Measurements from ENCODE around the gene CPNE7. TPM values are rescaled to one million over a fixed set of nuclear protein-coding genes. Genes with fewer than 3 reads are reported as not detected.

CPNE7 gene
- total and polyA plus RNA-seq, 2 of the 13 experiments (the other 11 are each of a cell fraction or from before 2014, with no cell fraction given): 0.59 TPM; not detected in 1

DNA sequence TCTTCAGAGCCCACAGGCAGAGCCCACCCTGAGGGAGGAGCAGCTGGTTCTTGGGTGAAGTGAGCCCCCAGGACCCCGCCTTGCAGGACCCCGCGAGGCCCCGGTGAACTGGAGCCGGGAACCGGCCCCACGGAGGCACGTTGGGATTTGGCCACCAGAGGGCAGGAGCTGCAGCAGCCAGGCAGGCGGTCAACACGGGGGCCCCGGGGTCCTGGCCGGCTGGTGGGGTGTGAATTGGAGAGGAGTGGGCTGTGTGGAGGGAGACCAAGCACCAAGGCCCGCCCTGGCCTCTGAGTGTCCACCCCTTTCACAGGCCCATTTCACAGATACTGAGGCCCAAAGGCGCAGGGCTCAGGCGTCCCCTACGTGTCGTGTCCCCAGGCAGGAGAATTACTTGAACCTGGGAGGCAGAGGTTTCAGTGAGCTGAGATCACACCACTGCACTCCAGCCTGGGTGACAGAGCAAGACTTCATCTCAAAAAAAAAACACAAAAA lies 40.1 kb downstream of the CPNE7 start (continued):
- TF ChIP-seq TBL1XR1 (IDR thresholded peaks at IDR 0.05; ENCODE audit: borderline replicate concordance, low read length, partially characterized antibody): no peak
- no peak for TF ChIP-seq HES4 (CRISPR knock-in tag; IDR thresholded peaks at IDR 0.05; ENCODE audit: borderline replicate concordance)
- no peak for TF ChIP-seq RFX5 (IDR thresholded peaks at IDR 0.05; ENCODE audit: low read depth, low read length)
- no peak for TF ChIP-seq ATRX (CRISPR knock-in tag; IDR thresholded peaks at IDR 0.05; ENCODE audit: borderline replicate concordance)
- TF ChIP-seq, protein P1, sequence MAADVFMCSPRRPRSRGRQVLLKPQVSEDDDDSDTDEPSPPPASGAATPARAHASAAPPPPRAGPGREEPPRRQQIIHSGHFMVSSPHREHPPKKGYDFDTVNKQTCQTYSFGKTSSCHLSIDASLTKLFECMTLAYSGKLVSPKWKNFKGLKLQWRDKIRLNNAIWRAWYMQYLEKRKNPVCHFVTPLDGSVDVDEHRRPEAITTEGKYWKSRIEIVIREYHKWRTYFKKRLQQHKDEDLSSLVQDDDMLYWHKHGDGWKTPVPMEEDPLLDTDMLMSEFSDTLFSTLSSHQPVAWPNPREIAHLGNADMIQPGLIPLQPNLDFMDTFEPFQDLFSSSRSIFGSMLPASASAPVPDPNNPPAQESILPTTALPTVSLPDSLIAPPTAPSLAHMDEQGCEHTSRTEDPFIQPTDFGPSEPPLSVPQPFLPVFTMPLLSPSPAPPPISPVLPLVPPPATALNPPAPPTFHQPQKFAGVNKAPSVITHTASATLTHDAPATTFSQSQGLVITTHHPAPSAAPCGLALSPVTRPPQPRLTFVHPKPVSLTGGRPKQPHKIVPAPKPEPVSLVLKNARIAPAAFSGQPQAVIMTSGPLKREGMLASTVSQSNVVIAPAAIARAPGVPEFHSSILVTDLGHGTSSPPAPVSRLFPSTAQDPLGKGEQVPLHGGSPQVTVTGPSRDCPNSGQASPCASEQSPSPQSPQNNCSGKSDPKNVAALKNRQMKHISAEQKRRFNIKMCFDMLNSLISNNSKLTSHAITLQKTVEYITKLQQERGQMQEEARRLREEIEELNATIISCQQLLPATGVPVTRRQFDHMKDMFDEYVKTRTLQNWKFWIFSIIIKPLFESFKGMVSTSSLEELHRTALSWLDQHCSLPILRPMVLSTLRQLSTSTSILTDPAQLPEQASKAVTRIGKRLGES (CRISPR knock-in tag; IDR thresholded peaks at IDR 0.05; ENCODE audit: borderline replicate concordance): no peak
- TF ChIP-seq ZNF598 (CRISPR knock-in tag; IDR thresholded peaks at IDR 0.05; ENCODE audit: borderline replicate concordance): peak; percentile 66; the same call in 1 of the 2 replicates
- TF ChIP-seq KDM5B (CRISPR knock-in tag; IDR thresholded peaks at IDR 0.05; ENCODE audit: borderline replicate concordance): no peak
- TF ChIP-seq ZNF468 (CRISPR knock-in tag; IDR thresholded peaks at IDR 0.05): no peak
- TF ChIP-seq LCORL (IDR thresholded peaks at IDR 0.05): no peak
- TF ChIP-seq LCORL (CRISPR knock-in tag; IDR thresholded peaks at IDR 0.05): peak; percentile 75; the same call in 1 of the 2 replicates
- TF ChIP-seq TBP (CRISPR knock-in tag; IDR thresholded peaks at IDR 0.05): no peak
- no peak for TF ChIP-seq NFE2L1 (CRISPR knock-in tag; IDR thresholded peaks at IDR 0.05; ENCODE audit: borderline replicate concordance)
- no peak for TF ChIP-seq ARID2 (CRISPR knock-in tag; IDR thresholded peaks at IDR 0.05; ENCODE audit: borderline replicate concordance)
- no peak for TF ChIP-seq MAFG (CRISPR knock-in tag; IDR thresholded peaks at IDR 0.05)
- no peak for TF ChIP-seq SP2 (CRISPR knock-in tag; IDR thresholded peaks at IDR 0.05)
- 0 out of 2 replicates have a peak, but pooled peaks have one; percentile 19 for TF ChIP-seq SAP130 (CRISPR knock-in tag; IDR thresholded peaks at IDR 0.05; ENCODE audit: low read depth)
- TF ChIP-seq HNRNPK (IDR thresholded peaks at IDR 0.05; ENCODE audit: low read depth, low read length, poor library complexity, severe bottlenecking): peak; percentile 52
- no peak for TF ChIP-seq SOX6 (IDR thresholded peaks at IDR 0.05)
- 0 out of 2 replicates have a peak, but pooled peaks have one; percentile 25 for TF ChIP-seq SOX6 (CRISPR knock-in tag; IDR thresholded peaks at IDR 0.05)
- TF ChIP-seq, protein P2, sequence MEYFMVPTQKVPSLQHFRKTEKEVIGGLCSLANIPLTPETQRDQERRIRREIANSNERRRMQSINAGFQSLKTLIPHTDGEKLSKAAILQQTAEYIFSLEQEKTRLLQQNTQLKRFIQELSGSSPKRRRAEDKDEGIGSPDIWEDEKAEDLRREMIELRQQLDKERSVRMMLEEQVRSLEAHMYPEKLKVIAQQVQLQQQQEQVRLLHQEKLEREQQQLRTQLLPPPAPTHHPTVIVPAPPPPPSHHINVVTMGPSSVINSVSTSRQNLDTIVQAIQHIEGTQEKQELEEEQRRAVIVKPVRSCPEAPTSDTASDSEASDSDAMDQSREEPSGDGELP (IDR thresholded peaks at IDR 0.05; ENCODE audit: borderline replicate concordance, low read depth): no peak
- TF ChIP-seq TOPORS (CRISPR knock-in tag; IDR thresholded peaks at IDR 0.05): no peak
- no peak for TF ChIP-seq SMAD9 (CRISPR knock-in tag; IDR thresholded peaks at IDR 0.05)
- no peak for TF ChIP-seq ZNF572 (CRISPR knock-in tag; IDR thresholded peaks at IDR 0.05)
- TF ChIP-seq SSRP1 (CRISPR knock-in tag; IDR thresholded peaks at IDR 0.05): no peak
- TF ChIP-seq REPIN1 (CRISPR knock-in tag; IDR thresholded peaks at IDR 0.05; ENCODE audit: borderline replicate concordance, low read depth): no peak
- TF ChIP-seq, protein P3, sequence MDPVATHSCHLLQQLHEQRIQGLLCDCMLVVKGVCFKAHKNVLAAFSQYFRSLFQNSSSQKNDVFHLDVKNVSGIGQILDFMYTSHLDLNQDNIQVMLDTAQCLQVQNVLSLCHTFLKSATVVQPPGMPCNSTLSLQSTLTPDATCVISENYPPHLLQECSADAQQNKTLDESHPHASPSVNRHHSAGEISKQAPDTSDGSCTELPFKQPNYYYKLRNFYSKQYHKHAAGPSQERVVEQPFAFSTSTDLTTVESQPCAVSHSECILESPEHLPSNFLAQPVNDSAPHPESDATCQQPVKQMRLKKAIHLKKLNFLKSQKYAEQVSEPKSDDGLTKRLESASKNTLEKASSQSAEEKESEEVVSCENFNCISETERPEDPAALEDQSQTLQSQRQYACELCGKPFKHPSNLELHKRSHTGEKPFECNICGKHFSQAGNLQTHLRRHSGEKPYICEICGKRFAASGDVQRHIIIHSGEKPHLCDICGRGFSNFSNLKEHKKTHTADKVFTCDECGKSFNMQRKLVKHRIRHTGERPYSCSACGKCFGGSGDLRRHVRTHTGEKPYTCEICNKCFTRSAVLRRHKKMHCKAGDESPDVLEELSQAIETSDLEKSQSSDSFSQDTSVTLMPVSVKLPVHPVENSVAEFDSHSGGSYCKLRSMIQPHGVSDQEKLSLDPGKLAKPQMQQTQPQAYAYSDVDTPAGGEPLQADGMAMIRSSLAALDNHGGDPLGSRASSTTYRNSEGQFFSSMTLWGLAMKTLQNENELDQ (CRISPR knock-in tag; IDR thresholded peaks at IDR 0.05; ENCODE audit: borderline replicate concordance): no peak
- TF ChIP-seq SPEN (CRISPR knock-in tag; IDR thresholded peaks at IDR 0.05; ENCODE audit: low read depth): no peak

Measured in HepG2 (cell line).